Activated T-helper 1 cell treated with anti-CD3 and anti-CD28 coated beads, Interleukin-12 subunit alpha, Interleukin-12 subunit beta, Interleukin-2, Interleukin-4 antibody, amounts not matched to agents 30 ng/mL and 10 ng/mL and 1 ng/mL, durations not matched to agents 14 hours and 24 hours and 36 hours (primary cell): Measurements from ENCODE around the gene COL5A2. TPM values are rescaled to one million over a fixed set of nuclear protein-coding genes. Genes with fewer than 3 reads are reported as not detected.

Source experiments
- DNase-seq: peaks from one replicate; pipeline ENCODE4 v3.0.0; 2021; ENCODE audit warnings: low spot score
- H3K27ac Mint-ChIP-seq: one replicate; pipeline ENCODE4 v1.8.0; 2021; ENCODE audit warnings: mild to moderate bottlenecking, mixed read lengths
- H3K27me3 Mint-ChIP-seq: one replicate; pipeline ENCODE4 v1.8.0; 2022; ENCODE audit warnings: mild to moderate bottlenecking, moderate library complexity, mixed read lengths; ENCODE audit not compliant: insufficient read depth
- H3K36me3 Mint-ChIP-seq: one replicate; pipeline ENCODE4 v1.8.0; 2021; ENCODE audit warnings: low read depth, mixed read lengths
- H3K4me1 Mint-ChIP-seq: one replicate; pipeline ENCODE4 v1.8.0; 2021; ENCODE audit warnings: low read depth, mixed read lengths
- H3K4me3 Mint-ChIP-seq: one replicate; pipeline ENCODE4 v1.8.0; 2021; ENCODE audit warnings: mild to moderate bottlenecking, moderate library complexity, mixed read lengths
- H3K9me3 Mint-ChIP-seq: one replicate; pipeline ENCODE4 v1.8.0; 2021; ENCODE audit warnings: mixed read lengths
- intact Hi-C: fragments of 100-400 bp; cut with micrococcal nuclease; formaldehyde crosslinking; loops from one replicate; pipeline ENCODE4 v1.15.1; 2024
- total RNA-seq: library from RNA; stranded (reverse); gene quantifications from 2 replicates; pipeline ENCODE4 v1.2.3, GENCODE V29; 2022

The COL5A2 gene
- 0.08 and 0.22 TPM in 2 replicates for total RNA-seq

GRCh38 chr2:189179570-189179950 lies at the start of gene COL5A2:
Gene COL5A2, minus strand, starts transcription at chr2:189179761. Its CDS starts 157 bp downstream, at chr2:189179604.
- no peak for DNase-seq
- Mint-ChIP-seq H3K27me3 (peaks cover 3% of the 10 kb centered on the region), H3K36me3 (no peaks in the 10 kb centered on the region), H3K27ac (no peak within 1 kb of the TSS), H3K9me3 (no peaks in the 10 kb centered on the region), H3K4me3 (no peak within 1 kb of the TSS), H3K4me1 (no peaks in the 10 kb centered on the region)
- intact Hi-C loops, result no loop called here

GRCh38 chr2:189226017-189226416 lies 46.5 kb upstream of the COL5A2 start:
- Mint-ChIP-seq H3K9me3 (no peaks in the 10 kb centered on the region), H3K27me3 (no peaks in the 10 kb centered on the region), H3K4me3 (no peak overlapping the region), H3K4me1 (no peaks in the 10 kb centered on the region), H3K36me3 (no peaks in the 10 kb centered on the region), H3K27ac (no peak overlapping the region)
- DNase-seq, result no peak
- intact Hi-C loops, result no loop called here

GRCh38 chr2:189225032-189225431 lies 45.5 kb upstream of the COL5A2 start:
- Mint-ChIP-seq H3K27ac (no peak overlapping the region), H3K4me1 (no peaks in the 10 kb centered on the region), H3K4me3 (no peak overlapping the region), H3K36me3 (no peaks in the 10 kb centered on the region), H3K9me3 (no peaks in the 10 kb centered on the region), H3K27me3 (no peaks in the 10 kb centered on the region)
- intact Hi-C loops, result no loop called here
- DNase-seq, result no peak

GRCh38 chr2:189222468-189223105 lies 43.0 kb upstream of the COL5A2 start:
- no peaks in the 10 kb centered on the region for H3K9me3 Mint-ChIP-seq
- no peaks in the 10 kb centered on the region for H3K4me1 Mint-ChIP-seq
- no peaks in the 10 kb centered on the region for H3K36me3 Mint-ChIP-seq
- no peak overlapping the region for H3K4me3 Mint-ChIP-seq
- DNase-seq, result no peak
- H3K27me3 Mint-ChIP-seq, result no peaks in the 10 kb centered on the region
- no peak overlapping the region for H3K27ac Mint-ChIP-seq
- intact Hi-C loops, result no loop called here

GRCh38 chr2:189221811-189222467 lies 42.4 kb upstream of the COL5A2 start:
- Mint-ChIP-seq H3K36me3 (no peaks in the 10 kb centered on the region), H3K27me3 (no peaks in the 10 kb centered on the region), H3K4me1 (no peaks in the 10 kb centered on the region), H3K9me3 (no peaks in the 10 kb centered on the region), H3K27ac (no peak overlapping the region), H3K4me3 (no peak overlapping the region)
- intact Hi-C loops, result no loop called here
- no peak for DNase-seq

- intact Hi-C loops, result no loop called here
- DNase-seq, result no peak
- no peak overlapping the region for H3K4me3 Mint-ChIP-seq
- H3K27ac Mint-ChIP-seq, result no peak overlapping the region
- no peaks in the 10 kb centered on the region for H3K36me3 Mint-ChIP-seq
- H3K27me3 Mint-ChIP-seq, result no peaks in the 10 kb centered on the region
- H3K9me3 Mint-ChIP-seq, result no peaks in the 10 kb centered on the region
- H3K4me1 Mint-ChIP-seq, result no peaks in the 10 kb centered on the region
These were observed 38.7 kb upstream of the COL5A2 start for GRCh38 chr2:189218236-189218635.

- H3K36me3 Mint-ChIP-seq, result no peaks in the 10 kb centered on the region
- no peaks in the 10 kb centered on the region for H3K9me3 Mint-ChIP-seq
- intact Hi-C loops, result no loop called here
- no peak overlapping the region for H3K27ac Mint-ChIP-seq
- H3K27me3 Mint-ChIP-seq, result no peaks in the 10 kb centered on the region
- DNase-seq, result no peak
- no peaks in the 10 kb centered on the region for H3K4me1 Mint-ChIP-seq
- H3K4me3 Mint-ChIP-seq, result no peak overlapping the region
These were observed 38.0 kb upstream of the COL5A2 start for GRCh38 chr2:189217541-189217940.

GRCh38 chr2:189217051-189217450 lies 37.5 kb upstream of the COL5A2 start:
- no peak for DNase-seq
- Mint-ChIP-seq H3K27me3 (no peaks in the 10 kb centered on the region), H3K4me1 (no peaks in the 10 kb centered on the region), H3K9me3 (no peaks in the 10 kb centered on the region), H3K36me3 (no peaks in the 10 kb centered on the region), H3K27ac (no peak overlapping the region), H3K4me3 (no peak overlapping the region)
- intact Hi-C loops, result no loop called here

- Mint-ChIP-seq H3K27me3 (no peaks in the 10 kb centered on the region), H3K27ac (no peak overlapping the region), H3K4me3 (no peak overlapping the region), H3K9me3 (no peaks in the 10 kb centered on the region), H3K36me3 (no peaks in the 10 kb centered on the region), H3K4me1 (no peaks in the 10 kb centered on the region)
- intact Hi-C loops, result no loop called here
- DNase-seq, result no peak
These were observed 34.9 kb upstream of the COL5A2 start for GRCh38 chr2:189214484-189214883.

- intact Hi-C loops, result no loop called here
- Mint-ChIP-seq H3K4me1 (no peaks in the 10 kb centered on the region), H3K36me3 (no peaks in the 10 kb centered on the region), H3K27ac (no peak overlapping the region), H3K4me3 (no peak overlapping the region), H3K9me3 (no peaks in the 10 kb centered on the region), H3K27me3 (no peaks in the 10 kb centered on the region)
- no peak for DNase-seq
These were observed 33.7 kb upstream of the COL5A2 start for GRCh38 chr2:189213250-189213649.

GRCh38 chr2:189210250-189211087 lies 30.9 kb upstream of the COL5A2 start:
- Mint-ChIP-seq H3K4me3 (no peak overlapping the region), H3K36me3 (no peaks in the 10 kb centered on the region), H3K27me3 (no peaks in the 10 kb centered on the region), H3K27ac (no peak overlapping the region), H3K9me3 (no peaks in the 10 kb centered on the region), H3K4me1 (no peaks in the 10 kb centered on the region)
- DNase-seq, result no peak
- intact Hi-C loops, result no loop called here

GRCh38 chr2:189208254-189208653 lies 28.7 kb upstream of the COL5A2 start:
- Mint-ChIP-seq H3K36me3 (no peaks in the 10 kb centered on the region), H3K9me3 (no peaks in the 10 kb centered on the region), H3K4me3 (no peak overlapping the region), H3K27me3 (no peaks in the 10 kb centered on the region), H3K27ac (no peak overlapping the region), H3K4me1 (peaks cover 9% of the 10 kb centered on the region)
- intact Hi-C loops, result no loop called here
- no peak for DNase-seq

GRCh38 chr2:189204322-189204941 lies 24.9 kb upstream of the COL5A2 start:
- H3K36me3 Mint-ChIP-seq, result no peaks in the 10 kb centered on the region
- no peak overlapping the region for H3K4me3 Mint-ChIP-seq
- H3K4me1 Mint-ChIP-seq, result peaks cover 9% of the 10 kb centered on the region
- no peaks in the 10 kb centered on the region for H3K27me3 Mint-ChIP-seq
- no peaks in the 10 kb centered on the region for H3K9me3 Mint-ChIP-seq
- DNase-seq, result no peak
- H3K27ac Mint-ChIP-seq, result no peak overlapping the region
- intact Hi-C loops, result no loop called here
